ENCODE results near the gene MYO5A.

MYO5A gene

GRCh38 chr15:52329987-52330386, 198.7 kb downstream of the MYO5A start:
- no peak for DNase-seq (ENCODE audit: low read depth)

- no peak for DNase-seq (ENCODE audit: low read depth)
Measured at GRCh38 chr15:52329150-52329549, 199.5 kb downstream of the MYO5A start.

DNA sequence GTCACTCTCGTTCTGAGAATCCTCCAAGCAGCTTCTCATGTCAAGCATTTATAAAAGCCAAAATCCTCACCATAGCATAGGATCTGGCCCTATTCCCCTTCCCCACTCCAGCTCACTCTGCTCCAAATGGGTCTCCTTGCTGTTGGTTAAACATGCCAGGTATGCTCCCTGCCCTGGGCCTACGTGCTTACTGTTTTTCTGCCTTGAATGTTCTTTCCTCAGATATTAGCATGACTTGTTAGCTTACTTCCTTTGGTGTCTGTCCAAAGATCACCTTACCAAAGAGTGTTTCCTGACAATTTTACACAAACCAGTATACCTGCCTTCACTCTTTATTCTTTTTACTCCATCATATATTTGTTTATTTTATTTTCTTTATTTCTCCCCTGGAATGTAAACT, 200.0 kb downstream of the MYO5A start:
- DNase-seq (ENCODE audit: low read depth), result no peak

DNA sequence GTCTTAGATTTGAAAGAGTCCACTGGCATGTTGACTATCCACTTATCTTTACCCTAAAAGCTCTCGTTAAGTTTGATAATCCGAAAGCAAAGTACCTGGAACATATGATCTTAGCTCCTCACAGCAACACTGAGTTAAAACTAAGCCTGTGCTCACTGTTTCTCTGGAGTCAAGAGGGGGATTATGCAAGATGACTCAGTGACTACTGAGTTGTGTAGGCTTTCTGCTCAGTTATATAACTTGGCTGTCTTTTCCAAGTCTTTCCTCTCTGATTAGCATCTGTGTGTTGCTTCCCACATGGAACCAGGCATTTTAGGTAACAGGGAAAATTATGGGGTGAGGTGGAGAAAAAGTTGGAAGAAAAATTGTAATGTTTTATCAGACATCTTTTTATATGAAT, 201.9 kb downstream of the MYO5A start:
- DNase-seq (ENCODE audit: low read depth), result no peak

- no peak for DNase-seq (ENCODE audit: low read depth)
Measured at GRCh38 chr15:52324109-52324508, 204.6 kb downstream of the MYO5A start.

- DNase-seq (ENCODE audit: low read depth), result no peak
Measured at GRCh38 chr15:52318729-52319500, 209.8 kb downstream of the MYO5A start.

DNA sequence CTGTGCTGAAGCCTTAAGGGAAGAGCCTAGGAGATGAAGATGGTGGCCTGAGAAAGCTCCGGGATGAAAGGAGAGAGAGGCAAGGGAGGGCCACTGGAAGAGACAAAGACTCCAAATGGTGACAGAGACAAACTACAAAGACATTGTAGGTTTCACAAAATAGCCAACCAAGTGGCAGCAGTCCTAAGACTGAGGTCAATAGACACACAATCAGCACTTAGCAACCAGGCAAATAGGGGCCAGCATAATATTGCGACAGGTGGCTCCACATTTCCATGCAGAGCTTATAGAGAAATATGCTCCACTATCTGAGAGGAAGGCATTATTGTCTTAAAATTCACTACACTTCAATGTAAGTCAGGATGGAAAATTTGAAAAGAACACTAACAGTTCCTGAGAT, 211.0 kb downstream of the MYO5A start:
- DNase-seq (ENCODE audit: low read depth), result no peak

GRCh38 chr15:52317022-52317421, 211.7 kb downstream of the MYO5A start:
- no peak for DNase-seq (ENCODE audit: low read depth)

DNA sequence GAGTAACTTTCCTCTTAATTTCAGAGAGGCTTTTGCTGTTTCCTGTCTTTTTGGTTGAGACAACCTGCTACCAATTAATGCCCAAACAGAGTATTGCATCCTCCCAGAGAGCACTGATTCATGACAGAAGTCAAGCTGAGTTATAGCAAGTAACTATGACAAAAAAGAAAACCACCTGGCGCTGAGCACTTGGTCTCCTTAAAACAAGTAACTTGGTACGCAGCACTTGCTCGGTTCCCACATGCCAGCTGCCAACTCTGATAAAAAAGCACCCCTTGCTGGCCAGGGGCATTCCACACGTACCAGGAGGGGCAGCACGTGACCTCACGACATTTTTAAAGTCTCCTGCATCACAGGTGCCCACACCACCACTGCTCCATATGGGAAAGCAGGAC, 219.5 kb downstream of the MYO5A start:
- DNase-seq (ENCODE audit: low read depth), result no peak

DNA sequence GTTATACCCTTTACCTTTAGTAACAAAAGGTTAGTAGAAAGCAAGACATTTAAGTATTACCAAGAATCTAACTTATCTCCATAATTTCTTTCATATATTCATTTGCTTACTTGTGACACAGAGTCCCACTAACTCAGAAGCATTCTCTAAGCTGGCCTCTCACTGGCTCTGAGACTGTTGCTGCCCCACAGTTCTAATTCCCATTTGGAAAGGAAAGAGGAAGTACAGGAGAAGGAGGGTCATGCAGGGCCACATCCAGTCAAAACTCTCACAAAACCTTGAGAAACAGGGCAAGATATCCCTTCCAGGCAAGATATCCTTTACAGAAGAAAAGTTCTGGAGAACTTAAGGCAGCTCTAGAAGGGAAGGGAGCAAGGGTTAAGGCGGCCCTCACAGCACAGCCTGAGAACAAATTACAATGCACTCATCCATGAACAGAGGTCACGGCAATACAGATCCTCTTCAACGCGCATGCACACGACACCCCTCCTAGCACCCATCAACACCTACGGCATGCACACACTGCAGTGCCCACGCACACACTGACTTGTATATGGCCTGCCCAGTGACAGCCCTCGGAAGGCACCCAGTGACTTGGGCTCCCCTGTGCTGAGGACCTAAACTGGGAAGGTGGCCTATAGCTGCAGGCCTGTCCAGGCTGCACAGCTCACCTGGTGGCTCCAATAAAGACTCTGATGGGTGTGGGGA, 220.1 kb downstream of the MYO5A start:
- no peak for DNase-seq (ENCODE audit: low read depth)

DNA sequence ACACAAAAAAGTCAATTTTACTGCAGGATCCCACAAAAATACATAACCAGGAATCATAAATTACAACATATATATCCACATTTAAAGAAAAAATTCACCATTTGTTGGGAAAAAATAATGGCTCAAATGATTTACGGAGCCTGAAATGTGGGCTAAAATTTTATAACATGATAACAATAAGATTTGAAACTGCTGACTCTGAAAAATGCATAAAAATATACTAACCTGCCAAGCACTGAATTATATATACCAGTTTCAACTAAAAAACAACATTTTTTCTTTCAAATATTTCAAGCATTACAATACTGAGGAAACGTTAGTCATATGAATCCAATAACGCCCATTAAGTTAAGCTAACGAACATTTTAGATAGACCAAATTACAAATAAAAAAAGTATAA, 220.8 kb downstream of the MYO5A start:
- no peak for DNase-seq (ENCODE audit: low read depth)

- DNase-seq (ENCODE audit: low read depth), result no peak
Measured at GRCh38 chr15:52306270-52306669, 222.4 kb downstream of the MYO5A start.

DNA sequence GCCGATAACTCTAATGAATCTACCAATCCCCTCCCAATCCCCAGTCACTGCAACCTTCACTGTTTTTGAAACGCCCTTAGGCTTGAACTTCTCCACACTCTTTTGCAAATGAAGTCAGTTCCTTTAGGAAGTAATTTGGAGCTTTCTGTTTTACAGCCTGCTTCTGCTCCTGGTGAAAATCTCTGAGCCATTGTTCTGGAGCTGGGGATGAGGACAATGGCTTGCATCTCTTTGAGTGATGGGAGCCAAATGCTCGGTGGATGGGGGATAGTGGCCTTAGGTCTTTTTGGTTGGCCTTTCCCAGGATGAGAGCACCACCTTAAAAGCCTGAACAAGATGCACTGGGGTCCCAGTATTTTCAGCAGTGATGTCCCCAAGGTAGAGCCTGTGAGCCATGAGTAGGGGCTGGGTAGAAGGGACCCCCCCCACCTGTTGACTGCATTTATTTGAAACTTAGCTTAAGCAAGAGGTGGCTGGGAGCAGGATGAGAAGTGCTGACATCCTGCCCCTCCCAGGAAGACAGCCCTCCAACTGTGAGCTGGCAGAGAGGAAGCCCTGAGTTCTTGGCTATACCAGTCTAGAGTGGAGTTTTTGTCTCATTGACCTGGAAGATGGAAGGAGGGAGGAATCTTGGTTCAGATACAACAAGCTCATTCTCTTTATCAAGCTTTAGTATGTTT, 225.4 kb downstream of the MYO5A start:
- DNase-seq (ENCODE audit: low read depth), result no peak

- DNase-seq (ENCODE audit: low read depth), result no peak
Measured at GRCh38 chr15:52301265-52301847, 227.3 kb downstream of the MYO5A start.

DNA sequence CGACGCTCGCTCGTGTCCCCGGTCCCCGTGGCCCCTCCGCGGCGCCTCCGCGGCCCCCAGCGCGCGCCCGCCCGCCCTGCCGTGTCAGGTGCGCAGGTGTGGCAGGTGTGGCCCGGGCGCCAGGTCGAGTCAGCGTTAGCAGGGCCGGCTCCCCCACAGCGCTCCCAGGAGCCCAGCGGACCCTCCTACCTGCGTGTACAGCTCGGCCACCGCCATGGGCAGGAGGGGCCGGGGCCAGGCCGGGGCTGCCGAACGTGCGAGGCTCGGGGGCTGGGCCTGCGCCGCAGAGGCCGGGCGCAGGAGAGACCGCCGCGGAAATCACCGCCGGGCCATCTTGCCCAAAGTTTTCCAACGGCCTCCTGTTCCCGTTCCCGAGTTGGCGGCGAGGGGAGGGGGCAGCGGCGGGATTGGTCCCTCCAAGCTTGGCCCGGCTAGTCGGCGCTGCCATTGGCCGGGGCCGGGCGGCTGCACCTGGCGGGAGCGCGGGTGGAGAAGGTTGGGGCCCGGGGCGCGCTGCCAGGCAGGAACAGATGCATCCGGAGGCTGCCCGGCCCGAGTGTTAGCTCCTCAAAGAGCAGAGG, 233.2 kb downstream of the MYO5A start, which contains the start of gene MYO5C:
MYO5C (minus strand) TSS at position 384 of the 581 bp plus-strand sequence; CDS start at position 216, 168 bp downstream.
- DNase-seq (ENCODE audit: low read depth), result no peak

DNA sequence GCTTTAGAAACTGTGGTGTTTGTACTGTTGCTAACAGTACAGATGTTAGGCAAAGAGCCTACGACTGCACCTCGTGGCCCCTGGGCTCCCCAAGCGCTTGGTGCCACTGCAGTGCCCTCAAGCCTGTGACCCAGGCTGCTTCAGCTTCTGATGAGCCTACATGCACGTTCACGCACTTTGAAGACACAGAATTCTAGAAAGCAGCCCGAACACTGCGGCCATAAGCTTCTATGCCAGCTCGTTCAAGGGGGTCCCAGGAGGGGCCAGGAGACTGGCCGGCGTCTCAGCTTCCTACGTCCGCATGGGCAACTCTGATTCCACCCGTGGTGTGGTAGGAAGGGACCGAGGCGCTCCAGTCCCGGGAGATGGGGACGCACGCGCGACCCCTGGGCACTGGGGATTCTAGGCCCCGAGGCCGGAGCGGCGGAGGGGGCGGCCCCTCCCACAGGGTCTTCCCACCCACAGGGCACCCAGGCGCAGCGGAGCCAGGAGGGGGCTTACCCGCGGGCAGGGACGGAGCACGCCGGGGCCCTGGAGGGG, 233.7 kb downstream of the MYO5A start:
- no peak for DNase-seq (ENCODE audit: low read depth)

DNA sequence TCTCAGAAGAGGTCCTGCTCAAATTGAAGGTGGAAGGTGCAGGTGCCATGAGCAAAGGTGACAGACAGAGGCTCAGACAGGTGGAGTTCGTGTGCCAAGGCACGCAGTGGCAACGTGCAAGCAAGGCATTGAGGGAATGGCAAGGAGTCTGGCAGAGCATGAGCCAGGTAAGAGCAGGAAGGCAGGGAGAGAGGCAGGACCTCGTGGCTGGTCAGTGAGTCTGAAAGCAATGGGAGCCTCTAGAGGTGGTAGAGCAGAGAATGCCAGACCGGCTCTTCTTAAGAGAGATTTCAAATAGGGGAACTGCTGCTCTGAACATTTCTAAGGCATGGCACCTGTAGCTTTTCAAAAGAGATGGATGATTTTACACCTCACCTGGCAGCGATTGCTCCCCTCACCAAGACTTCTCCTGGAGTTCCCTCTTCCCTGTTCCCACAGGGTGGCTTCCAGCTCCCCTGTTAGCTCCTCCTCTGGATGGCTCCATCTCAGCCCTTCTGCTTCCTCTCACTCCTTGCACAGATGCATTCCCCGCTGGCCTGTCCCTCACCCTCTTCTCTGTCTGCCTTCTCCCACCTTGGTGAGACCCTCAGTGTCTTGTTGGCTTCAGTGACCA, 235.8 kb downstream of the MYO5A start:
- no peak for DNase-seq (ENCODE audit: low read depth)

- no peak for DNase-seq (ENCODE audit: low read depth)
Measured at GRCh38 chr15:52291204-52291603, 237.5 kb downstream of the MYO5A start.

DNA sequence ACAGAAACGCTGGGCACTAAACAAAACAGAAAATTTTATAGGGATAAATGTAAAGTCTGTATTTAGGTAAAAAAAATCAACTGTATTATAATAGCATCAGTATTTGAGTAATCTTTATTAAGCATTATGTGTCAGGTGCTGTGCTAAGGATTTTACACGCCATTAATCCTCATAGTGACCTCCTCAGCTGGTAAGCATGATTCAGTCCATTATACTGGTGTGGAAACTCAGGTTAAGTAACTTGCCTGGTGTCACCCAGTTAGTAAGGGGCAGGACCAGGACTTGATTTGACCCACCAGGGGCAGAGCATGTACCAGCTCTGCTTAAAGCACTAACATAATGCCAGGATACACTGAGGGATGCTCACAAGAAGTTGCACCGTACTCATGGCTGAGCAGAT, 237.9 kb downstream of the MYO5A start:
- DNase-seq (ENCODE audit: low read depth), result no peak

DNA sequence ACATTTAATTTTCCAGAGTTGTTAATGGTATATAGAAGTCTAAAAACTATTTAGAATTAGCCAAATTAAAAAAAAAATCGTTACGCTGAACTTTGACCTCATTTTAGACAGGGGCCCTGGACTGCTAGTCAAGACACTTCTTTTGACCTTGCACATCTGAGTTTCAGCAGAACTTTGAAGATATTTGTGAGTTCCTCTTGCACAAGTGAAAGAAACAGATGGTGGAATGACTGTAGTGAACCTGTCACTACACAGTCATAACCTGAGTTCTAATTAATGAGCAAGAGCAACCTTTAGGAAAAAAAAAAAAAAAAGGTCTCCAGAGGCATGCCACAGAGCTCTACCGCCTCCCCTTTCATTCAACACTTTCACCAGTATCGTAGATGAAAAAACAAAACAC, 238.4 kb downstream of the MYO5A start:
- no peak for DNase-seq (ENCODE audit: low read depth)

DNA sequence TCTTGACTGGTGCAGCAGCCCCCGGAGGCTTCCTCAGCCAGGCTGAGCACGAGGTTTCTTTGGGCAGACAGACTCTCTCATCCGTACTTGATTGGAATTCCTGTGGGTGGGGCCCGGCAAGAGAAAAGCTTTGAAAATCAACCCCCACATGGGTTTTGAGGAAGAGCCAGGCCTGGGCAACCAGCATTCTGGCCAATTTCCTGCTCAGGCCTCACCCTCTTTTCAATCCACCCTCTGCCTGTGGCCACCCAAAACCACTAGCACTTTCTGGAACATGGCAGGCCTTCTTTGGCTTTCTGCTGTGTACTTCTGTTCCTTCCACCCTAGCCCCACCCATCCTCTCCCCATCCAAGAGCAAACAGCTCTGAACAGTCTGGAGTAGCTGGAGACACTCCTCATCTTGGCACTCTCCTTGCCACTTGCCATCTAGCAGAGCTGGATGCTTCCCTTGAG, 239.0 kb downstream of the MYO5A start:
- DNase-seq (ENCODE audit: low read depth), result no peak

Data from activated T-helper 1 cell treated with Interleukin-2 at 50 U/mL for 16 hours (primary cell).